Tibial artery (tissue), 4 donors: Measurements from ENCODE around the gene DPP6.

Experiments
- DNase-seq, 2 donors: peaks; one replicate each; pipeline ENCODE4 v3.0.0-alpha.2; 2019
- H3K27ac ChIP-seq, 2 donors: fragments of 200-600 bp; sonication (generic) in 1 of 2; 1 replicate in 1 of 2; 2 replicates in 1 of 2; pipeline ENCODE4 v1.5.1; 2018 to 2019; ENCODE audit warnings: mild to moderate bottlenecking in 1 of 2
- H3K27me3 ChIP-seq, 2 donors: fragments of 200-600 bp; sonication (generic) in 1 of 2; one replicate each; pipeline versions ENCODE4 v1.5.1 to v1.6.0; 2016 to 2019
- H3K36me3 ChIP-seq, 3 donors: fragments of 200-600 bp; sonication (generic) in 2 of 3; one replicate each; pipeline ENCODE4 v1.5.1; 2016 to 2019; ENCODE audit warnings: mild to moderate bottlenecking in 2 of 3
- H3K4me1 ChIP-seq, 4 donors: fragments of 200-600 bp; sonication (generic) in 2 of 4; 1 replicate in 3 of 4; 2 replicates in 1 of 4; pipeline ENCODE4 v1.5.1; 2016 to 2019
- H3K4me3 ChIP-seq, 2 donors: fragments of 200-600 bp; sonication (generic) in 1 of 2; 1 replicate in 1 of 2; 2 replicates in 1 of 2; pipeline ENCODE4 v1.5.1; 2018 to 2019; ENCODE audit warnings: mild to moderate bottlenecking in 2 of 2
- H3K9me3 ChIP-seq, 3 donors: fragments of 200-600 bp; sonication (generic) in 1 of 3; one replicate each; pipeline ENCODE4 v1.5.1; 2016 to 2019
- CTCF ChIP-seq, 2 experiments: fragments of 200-600 bp in 1 of 2; fragments of 450-650 bp in 1 of 2; IDR thresholded peaks; one replicate each; pipeline ENCODE4 v1.5.1; 2017 to 2019; ENCODE audit warnings: antibody characterized with exemption in 2 of 2, mild to moderate bottlenecking in 1 of 2, moderate library complexity in 1 of 2
- intact Hi-C: fragments of 100-400 bp; cut with DNase I; formaldehyde crosslinking; loops from one replicate; pipeline ENCODE4 v1.15.0; 2023; ENCODE audit warnings: low total_unique reads

The DPP6 gene

DNA sequence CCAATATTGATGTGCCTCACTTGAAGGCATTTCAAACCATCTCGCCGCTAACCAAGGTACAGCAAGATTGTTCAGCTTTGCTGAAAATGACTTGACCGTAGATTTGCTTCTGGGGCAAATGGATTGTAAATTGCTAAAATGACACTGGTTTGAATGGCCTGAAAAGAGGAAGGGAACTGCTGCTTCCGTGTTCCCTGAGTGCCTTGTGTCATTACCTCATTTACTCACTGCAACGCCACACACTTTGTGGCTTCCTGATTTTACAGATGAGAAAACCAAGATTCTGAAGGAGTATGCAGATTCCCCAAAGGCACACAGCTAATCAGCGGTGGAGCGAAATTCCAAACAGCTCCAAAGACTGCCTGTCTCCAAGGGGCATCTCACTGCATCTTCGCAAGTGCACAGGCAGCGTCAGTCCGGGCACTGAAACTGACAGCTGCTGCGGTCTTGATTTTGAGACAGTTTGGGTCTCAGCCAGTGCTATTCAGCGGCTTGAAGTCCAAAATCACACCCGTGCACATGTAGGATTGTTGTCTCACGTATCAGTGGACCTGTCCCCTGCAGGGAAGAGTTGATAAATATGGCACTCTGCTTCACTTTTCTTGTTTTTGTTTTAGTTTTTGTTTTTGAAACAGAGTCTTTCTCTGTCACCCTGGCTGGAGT, 290.9 kb downstream of the DPP6 start:
- Histone ChIP-seq H3K36me3 (no peaks in the 10 kb centered on the region), H3K4me3 (no peak overlapping the region), H3K27ac (no peak overlapping the region), H3K9me3 (no peaks in the 10 kb centered on the region), H3K27me3 (no peaks in the 10 kb centered on the region), H3K4me1 (no peaks in the 10 kb centered on the region)
- intact Hi-C loops, result no loop called here
- no peak for TF ChIP-seq CTCF (IDR thresholded peaks at IDR 0.05)
- DNase-seq, result no peak

GRCh38 chr7:154343778-154344412, 291.7 kb downstream of the DPP6 start:
- Histone ChIP-seq H3K4me1 (no peaks in the 10 kb centered on the region), H3K27me3 (no peaks in the 10 kb centered on the region), H3K9me3 (no peaks in the 10 kb centered on the region), H3K27ac (no peak overlapping the region), H3K4me3 (no peak overlapping the region), H3K36me3 (no peaks in the 10 kb centered on the region)
- TF ChIP-seq CTCF (IDR thresholded peaks at IDR 0.05), result no peak
- no peak for DNase-seq
- intact Hi-C loops, result no loop called here

- Histone ChIP-seq H3K4me1 (no peaks in the 10 kb centered on the region), H3K27me3 (no peaks in the 10 kb centered on the region), H3K4me3 (no peak overlapping the region), H3K27ac (no peak overlapping the region), H3K36me3 (no peaks in the 10 kb centered on the region), H3K9me3 (no peaks in the 10 kb centered on the region)
- no peak for TF ChIP-seq CTCF (IDR thresholded peaks at IDR 0.05)
- intact Hi-C loops, result no loop called here
- DNase-seq, result no peak
Measured at GRCh38 chr7:154345093-154345492, 292.9 kb downstream of the DPP6 start.

- no peaks in the 10 kb centered on the region for H3K27me3 ChIP-seq
- intact Hi-C loops, result no loop called here
- no peak for TF ChIP-seq CTCF (IDR thresholded peaks at IDR 0.05)
- H3K4me1 ChIP-seq, result no peaks in the 10 kb centered on the region
- no peak overlapping the region for H3K4me3 ChIP-seq
- H3K36me3 ChIP-seq, result no peaks in the 10 kb centered on the region
- H3K27ac ChIP-seq, result no peak overlapping the region
- H3K9me3 ChIP-seq, result no peaks in the 10 kb centered on the region
- no peak for DNase-seq
Measured at GRCh38 chr7:154347700-154348266, 295.6 kb downstream of the DPP6 start.

DNA sequence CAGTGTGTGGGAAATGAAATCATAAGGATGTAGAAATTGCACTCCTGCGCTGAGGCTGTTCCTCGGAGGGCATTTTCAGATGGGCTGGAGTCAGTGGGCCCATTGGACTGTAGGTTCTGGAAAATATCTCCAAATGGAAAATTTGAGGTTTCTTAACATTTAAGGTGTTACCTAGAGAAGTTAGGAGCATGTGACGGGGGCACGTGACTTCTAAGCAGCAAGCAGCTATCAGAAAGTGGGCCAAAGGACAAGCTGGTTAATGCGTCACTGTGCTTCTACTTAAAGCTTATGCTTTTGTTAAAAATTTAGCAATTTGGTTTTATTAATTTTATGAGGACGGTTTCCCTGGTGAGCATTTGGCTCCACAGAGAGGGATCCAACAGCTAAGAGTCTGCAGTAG, 298.7 kb downstream of the DPP6 start:
- Histone ChIP-seq H3K4me1 (no peaks in the 10 kb centered on the region), H3K9me3 (no peaks in the 10 kb centered on the region), H3K4me3 (no peak overlapping the region), H3K27ac (no peak overlapping the region), H3K27me3 (no peaks in the 10 kb centered on the region), H3K36me3 (no peaks in the 10 kb centered on the region)
- intact Hi-C loops, result no loop called here
- no peak for TF ChIP-seq CTCF (IDR thresholded peaks at IDR 0.05)
- DNase-seq, result no peak
